ENCODE data around the gene TAS2R41.
"Not testable (repeated sequence)": the region's sequence is repeated elsewhere in the genome, so short reads cannot be mapped to it uniquely, and the experiment has no call there.

The TAS2R41 gene

GRCh38 chr7:143455942-143456341 lies 21.7 kb upstream of the TAS2R41 start:
- no peak for DNase-seq (ENCODE audit: low read depth in 1 of 2, low spot score in 1 of 2)

GRCh38 chr7:143456992-143457793 lies 20.5 kb upstream of the TAS2R41 start:
- no peak for DNase-seq (ENCODE audit: low read depth in 1 of 2, low spot score in 1 of 2)

- no peak for DNase-seq (ENCODE audit: low read depth in 1 of 2, low spot score in 1 of 2)
Observed at GRCh38 chr7:143458263-143458662, 19.4 kb upstream of the TAS2R41 start.

- no peak for DNase-seq (ENCODE audit: low read depth in 1 of 2, low spot score in 1 of 2)
Observed at GRCh38 chr7:143458681-143459080, 19.0 kb upstream of the TAS2R41 start.

GRCh38 chr7:143459359-143459758 lies 18.3 kb upstream of the TAS2R41 start:
- no peak for DNase-seq (ENCODE audit: low read depth in 1 of 2, low spot score in 1 of 2)

- DNase-seq (ENCODE audit: low read depth in 1 of 2, low spot score in 1 of 2): no peak
Observed at GRCh38 chr7:143460271-143460979, 17.2 kb upstream of the TAS2R41 start.

- no peak for DNase-seq (ENCODE audit: low read depth in 1 of 2, low spot score in 1 of 2)
Observed at GRCh38 chr7:143462045-143462444, 15.6 kb upstream of the TAS2R41 start.

- DNase-seq (ENCODE audit: low read depth in 1 of 2, low spot score in 1 of 2): no peak
Observed at GRCh38 chr7:143463556-143463955, 14.1 kb upstream of the TAS2R41 start.

- DNase-seq (ENCODE audit: low read depth in 1 of 2, low spot score in 1 of 2): no peak
Observed at GRCh38 chr7:143463957-143464356, 13.7 kb upstream of the TAS2R41 start.

- no peak for DNase-seq (ENCODE audit: low read depth in 1 of 2, low spot score in 1 of 2)
Observed at GRCh38 chr7:143467724-143468123, 9.9 kb upstream of the TAS2R41 start.

- DNase-seq (ENCODE audit: low read depth in 1 of 2, low spot score in 1 of 2): not testable (repeated sequence)
Observed at GRCh38 chr7:143472071-143472689, 5.5 kb upstream of the TAS2R41 start.

GRCh38 chr7:143479055-143479766 lies 1.5 kb downstream of the TAS2R41 start:
- DNase-seq (ENCODE audit: low read depth in 1 of 2, low spot score in 1 of 2): no peak

- no peak for DNase-seq (ENCODE audit: low read depth in 1 of 2, low spot score in 1 of 2)
Observed at GRCh38 chr7:143480501-143480900, 2.8 kb downstream of the TAS2R41 start.

- DNase-seq (ENCODE audit: low read depth in 1 of 2, low spot score in 1 of 2): no peak
Observed at GRCh38 chr7:143484119-143484518, 6.4 kb downstream of the TAS2R41 start.

- no peak for DNase-seq (ENCODE audit: low read depth in 1 of 2, low spot score in 1 of 2)
Observed at GRCh38 chr7:143485094-143485493, 7.4 kb downstream of the TAS2R41 start.

GRCh38 chr7:143485500-143485899 lies 7.8 kb downstream of the TAS2R41 start:
- DNase-seq (ENCODE audit: low read depth in 1 of 2, low spot score in 1 of 2): no peak

GRCh38 chr7:143486266-143486665 lies 8.6 kb downstream of the TAS2R41 start:
- not testable (repeated sequence) for DNase-seq (ENCODE audit: low read depth in 1 of 2, low spot score in 1 of 2)

GRCh38 chr7:143487061-143487460 lies 9.4 kb downstream of the TAS2R41 start:
- no peak for DNase-seq (ENCODE audit: low read depth in 1 of 2, low spot score in 1 of 2)

- DNase-seq (ENCODE audit: low read depth in 1 of 2, low spot score in 1 of 2): no peak
Observed at GRCh38 chr7:143487566-143487965, 9.9 kb downstream of the TAS2R41 start.

GRCh38 chr7:143490717-143491306 lies 13.1 kb downstream of the TAS2R41 start:
- DNase-seq (ENCODE audit: low read depth in 1 of 2, low spot score in 1 of 2): no peak

- no peak for DNase-seq (ENCODE audit: low read depth in 1 of 2, low spot score in 1 of 2)
Observed at GRCh38 chr7:143492043-143492471, 14.4 kb downstream of the TAS2R41 start.

Measured in activated CD4-positive, alpha-beta T cell treated with anti-CD3 and anti-CD28 coated beads, Interleukin-2, amount 50 U/mL, for 24 hours (primary cell).